ENCODE data around the gene ZNF189. TPM values are rescaled to one million over a fixed set of nuclear protein-coding genes. Genes with fewer than 3 reads are reported as not detected.
A peak's percentile ranks its signal among the peaks of the same experiment; 100 is the strongest.

Gene ZNF189
- total and polyA plus RNA-seq, 3 donors from 2014 or later: 24.0 to 42.8 (median 32.6) TPM

- peak; percentile 32 for DNase-seq
- intact Hi-C loops (cut with DNase I; ENCODE audit: low total_unique reads): no loop called here
- H3K4me3 ChIP-seq: peak overlapping the region; percentile 12 to 30
- no peaks in the 10 kb centered on the region for H3K27me3 ChIP-seq
- H3K27ac ChIP-seq: no peak overlapping the region
- H3K36me3 ChIP-seq (ENCODE audit: low read depth, missing control alignments): no peaks in the 10 kb centered on the region
- no peaks in the 10 kb centered on the region for H3K9me3 ChIP-seq
- no peak for TF ChIP-seq CTCF (IDR thresholded peaks at IDR 0.05)
- no peak for TF ChIP-seq POLR2A (IDR thresholded peaks at IDR 0.05)
- peaks cover 5% of the 10 kb centered on the region for H3K4me1 ChIP-seq
- WGBS, 2 donors: 73 to 84% methylated on average over 12 of the region's 12 CpGs
Measured at GRCh38 chr9:101375546-101375945, 23.1 kb upstream of the ZNF189 start.

- DNase-seq: peak; percentile 96
- no peaks in the 10 kb centered on the region for H3K27me3 ChIP-seq
- H3K9me3 ChIP-seq: no peaks in the 10 kb centered on the region
- TF ChIP-seq CTCF (IDR thresholded peaks at IDR 0.05) (no peak), POLR2A (IDR thresholded peaks at IDR 0.05) (no peak)
- peak overlapping the region in 1 of 2 donors; percentile 12 for H3K4me3 ChIP-seq
- intact Hi-C loops (cut with DNase I; ENCODE audit: low total_unique reads): no loop called here
- no peak overlapping the region for H3K27ac ChIP-seq
- H3K36me3 ChIP-seq (ENCODE audit: low read depth, missing control alignments): no peaks in the 10 kb centered on the region
- peaks cover 5% of the 10 kb centered on the region for H3K4me1 ChIP-seq
- WGBS, 2 donors: 26 to 34% methylated on average over 6 of the region's 6 CpGs
Measured at GRCh38 chr9:101376111-101376848, 22.4 kb upstream of the ZNF189 start.

GRCh38 chr9:101380295-101380694 is 18.4 kb upstream of the ZNF189 start:
- H3K27me3 ChIP-seq: no peaks in the 10 kb centered on the region
- TF ChIP-seq POLR2A (IDR thresholded peaks at IDR 0.05): no peak
- TF ChIP-seq CTCF (IDR thresholded peaks at IDR 0.05): no peak
- no peaks in the 10 kb centered on the region for H3K9me3 ChIP-seq
- H3K36me3 ChIP-seq (ENCODE audit: low read depth, missing control alignments): no peaks in the 10 kb centered on the region
- H3K4me3 ChIP-seq: no peak overlapping the region
- H3K4me1 ChIP-seq: peaks cover 5% of the 10 kb centered on the region
- intact Hi-C loops (cut with DNase I; ENCODE audit: low total_unique reads): loop anchor here (10.0 kb wide), 1 partner anchor 85 kb away; no protein-coding TSS in a partner anchor
- no peak for DNase-seq
- no peak overlapping the region for H3K27ac ChIP-seq

- no peak for DNase-seq
- 94 to 100% methylated on average over 3 of the region's 3 CpGs for WGBS, 2 donors
- H3K9me3 ChIP-seq: no peaks in the 10 kb centered on the region
- H3K36me3 ChIP-seq (ENCODE audit: low read depth, missing control alignments): no peaks in the 10 kb centered on the region
- H3K27me3 ChIP-seq: no peaks in the 10 kb centered on the region
- TF ChIP-seq CTCF (IDR thresholded peaks at IDR 0.05) (no peak), POLR2A (IDR thresholded peaks at IDR 0.05) (no peak)
- peaks cover 5% of the 10 kb centered on the region for H3K4me1 ChIP-seq
- no peak overlapping the region for H3K27ac ChIP-seq
- no peak overlapping the region for H3K4me3 ChIP-seq
- intact Hi-C loops (cut with DNase I; ENCODE audit: low total_unique reads): loop anchor here (10.0 kb wide), 1 partner anchor 84 kb away; no protein-coding TSS in a partner anchor
Measured at GRCh38 chr9:101381118-101381517, 17.5 kb upstream of the ZNF189 start.
